IMR-90 (cell line): ENCODE data around the gene IFIT1. TPM values are rescaled to one million over a fixed set of nuclear protein-coding genes. Genes with fewer than 3 reads are reported as not detected.

Source experiments
- ATAC-seq: fragments of 200-7000 bp; cut with Tn5 transposase; 2 replicates; pipeline ENCODE4 v1.9.1; 2020; ENCODE audit warnings: low read depth, mild to moderate bottlenecking, moderate library complexity
- BruUV-seq: library from RNA; stranded (reverse); fragments of 400-500 nt; replicated peaks from 2 replicates; lab custom pipeline; 2021; lab: Mats Ljungman, UMichigan
- CTCF ChIA-PET: fragments of 300-600 bp; formaldehyde crosslinking; extraction: SDS; loops from one replicate; lab custom pipeline; 2021; ENCODE audit warnings: antibody characterized with exemption; lab: Yijun Ruan, JAX
- POLR2A ChIA-PET: fragments of 300-600 bp; sonication (Branson Sonifier 250); formaldehyde crosslinking; loops from one replicate; lab custom pipeline; 2022; ENCODE audit warnings: antibody characterized with exemption; ENCODE audit not compliant: unreplicated experiment; lab: Charles Lee
- DNase-seq: peaks from one replicate; pipeline ENCODE4 v3.0.0; 2013
- H2AFZ ChIP-seq: replicated peaks from 2 replicates; pipeline ENCODE3; 2013; ENCODE audit warnings: low read length, mild to moderate bottlenecking; ENCODE audit not compliant: poor library complexity
- H2AK5ac ChIP-seq: 2 replicates; pipeline ENCODE4 v1.6.1; 2013; ENCODE audit warnings: low read depth, low read length, inconsistent platforms
- H2AK9ac ChIP-seq: replicated peaks from 2 replicates; pipeline ENCODE3; 2013; ENCODE audit warnings: mild to moderate bottlenecking, low read depth, low read length, moderate library complexity; ENCODE audit not compliant: poor library complexity
- H2BK120ac ChIP-seq: 2 replicates; pipeline ENCODE4 v1.6.1; 2013; ENCODE audit warnings: low read depth, low read length, inconsistent platforms
- H2BK15ac ChIP-seq: 3 replicates; pipeline ENCODE4 v1.6.1; 2013; ENCODE audit warnings: low read depth, low read length, inconsistent platforms
- H2BK20ac ChIP-seq: 2 replicates; pipeline ENCODE4 v1.6.1; 2013; ENCODE audit warnings: low read depth, mild to moderate bottlenecking, inconsistent platforms, low read length, moderate library complexity
- H2BK5ac ChIP-seq: 2 replicates; pipeline ENCODE4 v1.6.1; 2013; ENCODE audit warnings: mild to moderate bottlenecking, low read depth, low read length, inconsistent platforms; ENCODE audit not compliant: poor library complexity, severe bottlenecking
- H3K14ac ChIP-seq: replicated peaks from 2 replicates; pipeline ENCODE4 v1.6.1; 2013; ENCODE audit warnings: low read depth, low read length, inconsistent platforms
- H3K18ac ChIP-seq: 2 replicates; pipeline ENCODE4 v1.6.1; 2013; ENCODE audit warnings: low read depth, low read length, control low read depth
- H3K23ac ChIP-seq: 2 replicates; pipeline ENCODE4 v1.6.1; 2013; ENCODE audit warnings: low read depth, low read length, inconsistent platforms
- H3K27ac ChIP-seq: 2 replicates; pipeline ENCODE4 v1.5.1; 2013; ENCODE audit warnings: mild to moderate bottlenecking, control low read depth, low read length; ENCODE audit not compliant: insufficient read depth
- H3K27me3 ChIP-seq: 2 replicates; pipeline ENCODE4 v1.6.1; 2013; ENCODE audit warnings: low read length; ENCODE audit not compliant: control insufficient read depth, insufficient read depth
- H3K36me3 ChIP-seq: 2 replicates; pipeline ENCODE4 v1.6.1; 2013; ENCODE audit warnings: low read length, mixed read lengths; ENCODE audit not compliant: control insufficient read depth, insufficient read depth
- H3K4ac ChIP-seq: 2 replicates; pipeline ENCODE4 v1.6.1; 2013; ENCODE audit warnings: low read depth, low read length, inconsistent platforms
- H3K4me1 ChIP-seq: 2 replicates; pipeline ENCODE4 v1.6.1; 2013; ENCODE audit warnings: low read length, mixed read lengths; ENCODE audit not compliant: control insufficient read depth, insufficient read depth
- H3K4me2 ChIP-seq: 2 replicates; pipeline ENCODE4 v1.6.1; 2013; ENCODE audit warnings: low read depth, mild to moderate bottlenecking, control low read depth, low read length, moderate library complexity
- H3K4me3 ChIP-seq: 2 replicates; pipeline ENCODE4 v1.5.1; 2013; ENCODE audit warnings: low read depth, mild to moderate bottlenecking, control low read depth, low read length, moderate library complexity; ENCODE audit not compliant: insufficient read depth
- H3K56ac ChIP-seq: 2 replicates; pipeline ENCODE4 v1.6.1; 2013; ENCODE audit warnings: low read length, inconsistent platforms; ENCODE audit not compliant: insufficient read depth; ENCODE audit errors: extremely low read depth
- H3K79me1 ChIP-seq, 2 experiments: 2 replicates each; pipeline ENCODE4 v1.6.1; 2013; ENCODE audit warnings: low read length in 2 of 2, inconsistent platforms in 1 of 2, low read depth in 1 of 2
- H3K9ac ChIP-seq: 2 replicates; pipeline ENCODE4 v1.6.1; 2013; ENCODE audit warnings: low read depth, low read length, control low read depth
- H3K9me1 ChIP-seq: 2 replicates; pipeline ENCODE4 v1.6.1; 2013; ENCODE audit warnings: low read length, inconsistent platforms; ENCODE audit not compliant: insufficient read depth
- H3K9me3 ChIP-seq: 2 replicates; pipeline ENCODE4 v1.6.1; 2013; ENCODE audit warnings: low read length; ENCODE audit not compliant: control insufficient read depth, insufficient read depth
- H4K20me1 ChIP-seq: 2 replicates; pipeline ENCODE4 v1.6.1; 2013; ENCODE audit warnings: low read length, inconsistent platforms; ENCODE audit not compliant: insufficient read depth
- H4K5ac ChIP-seq: 2 replicates; pipeline ENCODE4 v1.6.1; 2013; ENCODE audit warnings: mild to moderate bottlenecking, low read depth, low read length, control low read depth
- H4K8ac ChIP-seq, 2 experiments: 2 replicates each; pipeline ENCODE4 v1.6.1; 2013; ENCODE audit warnings: low read depth in 2 of 2, low read length in 2 of 2, control low read depth in 1 of 2, inconsistent platforms in 1 of 2
- H4K91ac ChIP-seq: 2 replicates; pipeline ENCODE4 v1.6.1; 2013; ENCODE audit warnings: low read depth, low read length, inconsistent platforms; ENCODE audit not compliant: insufficient read depth
- CEBPB ChIP-seq: IDR thresholded peaks from 2 replicates; pipeline ENCODE4 v1.6.1; 2012; ENCODE audit warnings: low read depth, low read length, improper control_type of control experiment
- MAFK ChIP-seq: IDR thresholded peaks from 2 replicates; pipeline ENCODE4 v1.6.1; 2012; ENCODE audit warnings: low read depth, low read length, improper control_type of control experiment
- SMC3 ChIP-seq: fragments of 150-350 bp; IDR thresholded peaks from 2 replicates; pipeline ENCODE4 v1.6.1; 2016; ENCODE audit warnings: low read depth, mild to moderate bottlenecking, antibody characterized with exemption, low read length, moderate library complexity
- WGBS, 2 experiments: methylation state at CpG; one replicate each; pipeline versions ENCODE4 v1.1.5 to v1.1.7; 2013; ENCODE audit warnings: missing lambda C conversion rate in 2 of 2; ENCODE audit not compliant: insufficient read length in 1 of 2; ENCODE audit errors: extremely low coverage in 2 of 2; 5-methylcytosine and 5-hydroxymethylcytosine counted together
- dilution Hi-C: fragments of 300-500 bp; cut with HindIII; formaldehyde crosslinking; loops from one replicate; pipeline ENCODE4 v1.14.3; 2018; ENCODE audit warnings: low sequenced_read_pairs; ENCODE audit not compliant: unreplicated experiment
- in situ Hi-C: fragments of 300-500 bp; cut with MboI; formaldehyde crosslinking; loops from 3 replicates; pipeline ENCODE4 v1.14.3; 2019; ENCODE audit warnings: low sequenced_read_pairs, inconsistent platforms, mixed read lengths
- intact Hi-C: fragments of 100-400 bp; cut with micrococcal nuclease; formaldehyde crosslinking; loops from 2 replicates; pipeline ENCODE4 v1.10.0; 2022
- polyA plus RNA-seq, 3 experiments: library from polyadenylated mRNA; depleted of rRNA; stranded (reverse); fragments of >200 nt; gene quantifications; 2 replicates each; pipeline ENCODE4 v1.2.3, GENCODE V29; 2012; ENCODE audit warnings: low replicate concordance in 1 of 3
- total RNA-seq: library from RNA; depleted of rRNA; stranded (reverse); fragments of >200 nt; gene quantifications from 2 replicates; pipeline ENCODE4 v1.2.3, GENCODE V29; 2012
- TF ChIP-seq, protein P1 (sequence below): conservative IDR thresholded peaks from 2 replicates; pipeline ENCODE4 v1.5.1; 2012; ENCODE audit warnings: mild to moderate bottlenecking, low read depth, low read length, improper control_type of control experiment

Gene IFIT1
- total and polyA plus RNA-seq, 2 of the 4 experiments (the other 2 are of a cell fraction), result 6.1 to 6.8 TPM

GRCh38 chr10:89355394-89355931 lies 37.0 kb upstream of the IFIT1 start:
- no TSS peak for BruUV-seq
- Histone ChIP-seq H3K4me2 (no peak overlapping the region), H2BK5ac (peak overlapping the region; percentile 60), H3K4ac (peak overlapping the region; percentile 9; the same call in 1 of the 2 replicates), H4K20me1 (no peaks in the 10 kb centered on the region), H2AK9ac (no peak overlapping the region), H2AFZ (no peak overlapping the region), H3K23ac (no peak overlapping the region), H3K9ac (no peak overlapping the region), H2BK20ac (peak overlapping the region; percentile 15; the same call in 1 of the 2 replicates), H3K79me1 (no peaks in the 10 kb centered on the region), H3K4me1 (peaks cover 18% of the 10 kb centered on the region), H3K9me3 (no peaks in the 10 kb centered on the region), H4K91ac (no peak overlapping the region), H3K14ac (peak overlapping the region; percentile 18; the same call in 1 of the 2 replicates), H2BK120ac (no peak overlapping the region), H4K5ac (no peak overlapping the region), H3K18ac (no peak overlapping the region), H3K27me3 (no peaks in the 10 kb centered on the region), H4K8ac (no peak overlapping the region), H2AK5ac (no peak overlapping the region), H3K9me1 (peaks cover 8% of the 10 kb centered on the region), H3K4me3 (no peak overlapping the region), H3K56ac (no peak overlapping the region), H3K27ac (no peak overlapping the region), H3K36me3 (no peaks in the 10 kb centered on the region), H2BK15ac (no peak overlapping the region)
- in situ Hi-C loops, result no loop called here
- TF ChIP-seq SMC3 (no peak), MAFK (no peak), CEBPB (peak; percentile 19; the same call in 1 of the 2 replicates)
- TF ChIP-seq, protein P1, sequence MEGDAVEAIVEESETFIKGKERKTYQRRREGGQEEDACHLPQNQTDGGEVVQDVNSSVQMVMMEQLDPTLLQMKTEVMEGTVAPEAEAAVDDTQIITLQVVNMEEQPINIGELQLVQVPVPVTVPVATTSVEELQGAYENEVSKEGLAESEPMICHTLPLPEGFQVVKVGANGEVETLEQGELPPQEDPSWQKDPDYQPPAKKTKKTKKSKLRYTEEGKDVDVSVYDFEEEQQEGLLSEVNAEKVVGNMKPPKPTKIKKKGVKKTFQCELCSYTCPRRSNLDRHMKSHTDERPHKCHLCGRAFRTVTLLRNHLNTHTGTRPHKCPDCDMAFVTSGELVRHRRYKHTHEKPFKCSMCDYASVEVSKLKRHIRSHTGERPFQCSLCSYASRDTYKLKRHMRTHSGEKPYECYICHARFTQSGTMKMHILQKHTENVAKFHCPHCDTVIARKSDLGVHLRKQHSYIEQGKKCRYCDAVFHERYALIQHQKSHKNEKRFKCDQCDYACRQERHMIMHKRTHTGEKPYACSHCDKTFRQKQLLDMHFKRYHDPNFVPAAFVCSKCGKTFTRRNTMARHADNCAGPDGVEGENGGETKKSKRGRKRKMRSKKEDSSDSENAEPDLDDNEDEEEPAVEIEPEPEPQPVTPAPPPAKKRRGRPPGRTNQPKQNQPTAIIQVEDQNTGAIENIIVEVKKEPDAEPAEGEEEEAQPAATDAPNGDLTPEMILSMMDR, result no peak
- ATAC-seq (no peak), DNase-seq (peak; percentile 85)
- ChIA-PET CTCF (interaction anchor here (1.1 kb wide), 1 partner anchor 24 kb away, joined by 3 read pairs; no protein-coding TSS in a partner anchor), POLR2A (no interaction called here)
- dilution Hi-C loops, result no loop called here
- intact Hi-C loops, result no loop called here
- no CpG with 5 or more reads among the region's 2 CpGs for WGBS, 2 experiments
